Body of pancreas (tissue), 4 donors: Measurements from ENCODE around the gene KCNRG. TPM values are rescaled to one million over a fixed set of nuclear protein-coding genes. Genes with fewer than 3 reads are reported as not detected.
"Not testable (repeated sequence)": the region's sequence is repeated elsewhere in the genome, so short reads cannot be mapped to it uniquely, and the experiment has no call there.

Experiments used
- ATAC-seq: fragments of 150-250 bp; one replicate; pipeline ENCODE4 v1.9.1; 2016
- DNase-seq, 4 donors: peaks; one replicate each; pipeline ENCODE4 v3.0.0-alpha.2; 2019
- H3K27ac ChIP-seq, 4 donors: fragments of 200-600 bp; sonication (generic); 1 replicate in 3 of 4; 2 replicates in 1 of 4; pipeline versions ENCODE4 v1.5.1 to v1.6.1; 2016 to 2019; ENCODE audit warnings: mild to moderate bottlenecking in 1 of 4, mixed read lengths in 1 of 4, moderate library complexity in 1 of 4
- H3K27me3 ChIP-seq, 2 donors: fragments of 200-600 bp; sonication (generic); one replicate each; pipeline ENCODE4 v1.6.0; 2016; ENCODE audit warnings: mild to moderate bottlenecking in 1 of 2
- H3K36me3 ChIP-seq, 2 donors: fragments of 200-600 bp; sonication (generic); replicated peaks in 1 of 2; 2 replicates each; pipeline ENCODE4 v1.5.1; 2016; ENCODE audit warnings: low read depth in 2 of 2; ENCODE audit not compliant: insufficient read depth in 1 of 2
- H3K4me1 ChIP-seq: fragments of 200-600 bp; sonication (generic); one replicate; pipeline ENCODE4 v1.6.0; 2016
- H3K4me3 ChIP-seq, 2 donors: fragments of 200-600 bp; sonication (generic); 1 replicate in 1 of 2; 2 replicates in 1 of 2; pipeline ENCODE4 v1.5.1; 2016 to 2019
- H3K9me3 ChIP-seq, 3 donors: fragments of 200-600 bp; sonication (generic); 1 replicate in 2 of 3; 2 replicates in 1 of 3; pipeline ENCODE4 v1.5.1; 2016
- POLR2A ChIP-seq, 3 donors: fragments of 450-650 bp; IDR thresholded peaks; one replicate each; pipeline ENCODE4 v1.6.1; 2016; ENCODE audit warnings: antibody characterized with exemption in 3 of 3, mild to moderate bottlenecking in 2 of 3
- WGBS, 2 donors: methylation state at CpG; one replicate each; pipeline ENCODE4 v1.1.5; 2017; 5-methylcytosine and 5-hydroxymethylcytosine counted together
- intact Hi-C: fragments of 100-400 bp; cut with DNase I; formaldehyde crosslinking; loops from one replicate; pipeline ENCODE4 v1.15.1; 2023
- total RNA-seq, 2 donors: library from RNA; depleted of rRNA; stranded (reverse); fragments of >200 nt; gene quantifications; one replicate each; pipeline ENCODE4 v1.1.0, GENCODE V29; 2016
- TF ChIP-seq, protein P1 (sequence below), 7 experiments: fragments of 450-650 bp in 4 of 7; fragments of 200-600 bp in 3 of 7; sonication (generic) in 3 of 7; IDR thresholded peaks; one replicate each; pipeline ENCODE4 v1.5.1; 2016 to 2019; ENCODE audit warnings: antibody characterized with exemption in 7 of 7

The KCNRG gene
- total RNA-seq, 2 donors from 2014 or later: 0.78 TPM; not detected in 1

- 87 to 94% methylated on average over 1 of the region's 1 CpG for WGBS, 2 donors
- H3K27ac ChIP-seq: no peak overlapping the region
- intact Hi-C loops: no loop called here
- H3K4me3 ChIP-seq: no peak overlapping the region
- no peaks in the 10 kb centered on the region for H3K36me3 ChIP-seq
- no peak for DNase-seq
- no peaks in the 10 kb centered on the region for H3K9me3 ChIP-seq
- no peaks in the 10 kb centered on the region for H3K4me1 ChIP-seq
- ATAC-seq: no peak
- H3K27me3 ChIP-seq: no peaks in the 10 kb centered on the region
- TF ChIP-seq, protein P1, sequence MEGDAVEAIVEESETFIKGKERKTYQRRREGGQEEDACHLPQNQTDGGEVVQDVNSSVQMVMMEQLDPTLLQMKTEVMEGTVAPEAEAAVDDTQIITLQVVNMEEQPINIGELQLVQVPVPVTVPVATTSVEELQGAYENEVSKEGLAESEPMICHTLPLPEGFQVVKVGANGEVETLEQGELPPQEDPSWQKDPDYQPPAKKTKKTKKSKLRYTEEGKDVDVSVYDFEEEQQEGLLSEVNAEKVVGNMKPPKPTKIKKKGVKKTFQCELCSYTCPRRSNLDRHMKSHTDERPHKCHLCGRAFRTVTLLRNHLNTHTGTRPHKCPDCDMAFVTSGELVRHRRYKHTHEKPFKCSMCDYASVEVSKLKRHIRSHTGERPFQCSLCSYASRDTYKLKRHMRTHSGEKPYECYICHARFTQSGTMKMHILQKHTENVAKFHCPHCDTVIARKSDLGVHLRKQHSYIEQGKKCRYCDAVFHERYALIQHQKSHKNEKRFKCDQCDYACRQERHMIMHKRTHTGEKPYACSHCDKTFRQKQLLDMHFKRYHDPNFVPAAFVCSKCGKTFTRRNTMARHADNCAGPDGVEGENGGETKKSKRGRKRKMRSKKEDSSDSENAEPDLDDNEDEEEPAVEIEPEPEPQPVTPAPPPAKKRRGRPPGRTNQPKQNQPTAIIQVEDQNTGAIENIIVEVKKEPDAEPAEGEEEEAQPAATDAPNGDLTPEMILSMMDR (IDR thresholded peaks at IDR 0.05): no peak
- TF ChIP-seq POLR2A (IDR thresholded peaks at IDR 0.05): no peak
Observed at GRCh38 chr13:50053844-50054243, 38.6 kb downstream of the KCNRG start.

GRCh38 chr13:50055454-50055853, 40.2 kb downstream of the KCNRG start:
- H3K4me1 ChIP-seq: no peaks in the 10 kb centered on the region
- intact Hi-C loops: no loop called here
- WGBS, 2 donors: 75 to 91% methylated on average over 1 of the region's 1 CpG
- TF ChIP-seq, protein P1 (IDR thresholded peaks at IDR 0.05): no peak
- TF ChIP-seq POLR2A (IDR thresholded peaks at IDR 0.05): no peak
- ATAC-seq (no peak), DNase-seq (no peak)
- H3K27ac ChIP-seq: no peak overlapping the region
- H3K27me3 ChIP-seq: no peaks in the 10 kb centered on the region
- no peaks in the 10 kb centered on the region for H3K36me3 ChIP-seq
- no peak overlapping the region for H3K4me3 ChIP-seq
- H3K9me3 ChIP-seq: no peaks in the 10 kb centered on the region

- intact Hi-C loops: no loop called here
- Histone ChIP-seq H3K4me1 (no peaks in the 10 kb centered on the region), H3K27me3 (no peaks in the 10 kb centered on the region), H3K4me3 (no peak overlapping the region), H3K36me3 (no peaks in the 10 kb centered on the region), H3K27ac (no peak overlapping the region), H3K9me3 (no peaks in the 10 kb centered on the region)
- TF ChIP-seq POLR2A (IDR thresholded peaks at IDR 0.05): no peak
- TF ChIP-seq, protein P1 (IDR thresholded peaks at IDR 0.05): no peak
- DNase-seq: no peak
- WGBS, 2 donors: 97 to 100% methylated on average over 1 of the region's 1 CpG
- ATAC-seq: no peak
Observed at GRCh38 chr13:50060718-50061117, 45.5 kb downstream of the KCNRG start.

DNA sequence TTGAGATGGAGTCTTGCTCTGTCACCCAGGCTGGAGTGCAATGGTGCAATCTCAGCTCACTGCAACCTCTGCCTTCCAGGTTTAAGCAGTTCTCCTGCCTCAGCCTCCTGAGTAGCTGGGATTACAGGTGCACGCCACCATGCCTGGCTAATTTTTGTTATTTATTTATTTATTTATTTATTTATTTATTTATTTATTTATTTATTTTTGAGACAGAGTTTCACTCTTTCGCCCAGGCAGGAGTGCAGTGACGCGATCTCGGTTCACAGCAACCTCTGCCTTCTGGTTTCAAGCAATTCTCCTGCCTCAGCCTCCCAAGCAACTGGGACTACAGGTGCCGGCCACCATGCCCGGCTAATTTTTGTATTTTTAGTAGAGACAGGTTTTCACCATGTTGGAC, 47.1 kb downstream of the KCNRG start:
- H3K4me1 ChIP-seq, H3K27ac ChIP-seq, intact Hi-C loops, H3K36me3 ChIP-seq, H3K9me3 ChIP-seq, H3K4me3 ChIP-seq, ATAC-seq, DNase-seq, H3K27me3 ChIP-seq: not testable (repeated sequence)
- WGBS, 2 donors: 95 to 97% methylated on average over 7 of the region's 7 CpGs

DNA sequence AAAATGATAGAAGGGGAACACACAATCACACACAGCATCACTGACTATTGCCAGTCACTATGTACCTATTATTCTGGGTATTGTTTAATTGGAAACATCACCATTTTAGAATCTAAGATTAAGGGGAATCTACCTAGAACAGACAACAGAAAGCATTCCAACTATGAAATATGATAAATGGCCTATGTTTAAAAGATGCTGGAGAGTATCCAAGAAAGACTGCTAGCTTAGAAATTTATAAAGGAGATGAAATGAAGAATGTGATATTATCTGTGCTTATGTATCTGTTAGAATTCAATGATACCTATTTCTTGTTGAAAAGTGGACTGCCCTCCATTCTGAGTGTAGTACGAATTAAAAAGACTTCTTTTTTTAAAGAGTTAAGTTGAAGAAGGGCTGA, 50.5 kb downstream of the KCNRG start:
- Histone ChIP-seq H3K4me3 (no peak overlapping the region), H3K27me3 (no peaks in the 10 kb centered on the region), H3K4me1 (no peaks in the 10 kb centered on the region), H3K27ac (no peak overlapping the region), H3K36me3 (no peaks in the 10 kb centered on the region), H3K9me3 (no peaks in the 10 kb centered on the region)
- TF ChIP-seq, protein P1 (IDR thresholded peaks at IDR 0.05): no peak
- no peak for TF ChIP-seq POLR2A (IDR thresholded peaks at IDR 0.05)
- WGBS, 2 donors: 83 to 96% methylated on average over 1 of the region's 1 CpG
- ATAC-seq (no peak), DNase-seq (no peak)
- intact Hi-C loops: no loop called here
